GM12872 (cell line): ENCODE data around the gene GATAD2B.

Experiments used
- CTCF ChIP-seq: IDR thresholded peaks from 3 replicates; pipeline ENCODE4 v1.5.1; 2011; ENCODE audit warnings: low read depth, mild to moderate bottlenecking, low read length, moderate library complexity; ENCODE audit not compliant: insufficient read depth

GATAD2B gene

GRCh38 chr1:153933955-153934354 is 11.2 kb upstream of the GATAD2B start:
- no peak for TF ChIP-seq CTCF

GRCh38 chr1:153933430-153933829 is 10.7 kb upstream of the GATAD2B start:
- no peak for TF ChIP-seq CTCF

GRCh38 chr1:153932156-153933131 is 9.7 kb upstream of the GATAD2B start:
- no peak for TF ChIP-seq CTCF

- TF ChIP-seq CTCF: 0 out of 3 replicates have a peak, but pooled peaks have one; percentile 11
These were observed 7.5 kb upstream of the GATAD2B start for GRCh38 chr1:153929981-153930948.

GRCh38 chr1:153929426-153929825 is 6.7 kb upstream of the GATAD2B start:
- no peak for TF ChIP-seq CTCF

- no peak for TF ChIP-seq CTCF
These were observed 6.1 kb upstream of the GATAD2B start for GRCh38 chr1:153928791-153929341.

- no peak for TF ChIP-seq CTCF
These were observed 5.5 kb upstream of the GATAD2B start for GRCh38 chr1:153928245-153928644.
